H9 (cell line): Measurements from ENCODE around the gene RASGEF1C. TPM values are rescaled to one million over a fixed set of nuclear protein-coding genes. Genes with fewer than 3 reads are reported as not detected.

Experiments used
- DNase-seq: peaks from one replicate; pipeline ENCODE4 v3.0.0-alpha.2; 2017
- H2AFZ ChIP-seq: one replicate; pipeline ENCODE4 v1.6.1; 2013; ENCODE audit warnings: mild to moderate bottlenecking, low read length, control low read depth, moderate library complexity
- H2AK5ac ChIP-seq: 2 replicates; pipeline ENCODE4 v1.6.1; 2013; ENCODE audit warnings: low read length, control low read depth, mixed read lengths; ENCODE audit not compliant: insufficient read length
- H2BK120ac ChIP-seq: one replicate; pipeline ENCODE4 v1.6.1; 2013; ENCODE audit warnings: low read depth, mild to moderate bottlenecking, low read length, control low read depth, inconsistent platforms; ENCODE audit not compliant: poor library complexity, severe bottlenecking
- H2BK12ac ChIP-seq: 2 replicates; pipeline ENCODE4 v1.6.1; 2013; ENCODE audit warnings: low read length, control low read depth, mixed read lengths, low read depth; ENCODE audit not compliant: insufficient read length
- H2BK15ac ChIP-seq: 2 replicates; pipeline ENCODE4 v1.6.1; 2013; ENCODE audit warnings: low read depth, low read length, control low read depth
- H2BK20ac ChIP-seq: one replicate; pipeline ENCODE4 v1.6.1; 2013; ENCODE audit warnings: low read depth, mild to moderate bottlenecking, low read length, control low read depth, inconsistent platforms; ENCODE audit not compliant: poor library complexity, severe bottlenecking
- H2BK5ac ChIP-seq: 2 replicates; pipeline ENCODE4 v1.6.1; 2013; ENCODE audit warnings: low read length, control low read depth, mixed read lengths; ENCODE audit not compliant: insufficient read length
- H3K14ac ChIP-seq: 2 replicates; pipeline ENCODE4 v1.6.1; 2013; ENCODE audit warnings: low read length, control low read depth; ENCODE audit not compliant: insufficient read depth
- H3K18ac ChIP-seq: 2 replicates; pipeline ENCODE4 v1.6.1; 2013; ENCODE audit warnings: low read depth, mild to moderate bottlenecking, mixed read lengths, low read length, control low read depth; ENCODE audit not compliant: insufficient read length
- H3K23ac ChIP-seq: 2 replicates; pipeline ENCODE4 v1.6.1; 2013; ENCODE audit warnings: low read length, control low read depth, mixed read lengths, low read depth; ENCODE audit not compliant: insufficient read length
- H3K23me2 ChIP-seq: 2 replicates; pipeline ENCODE4 v1.6.1; 2013; ENCODE audit warnings: low read depth, mild to moderate bottlenecking, mixed read lengths, low read length, control low read depth; ENCODE audit not compliant: insufficient read length, poor library complexity, severe bottlenecking
- H3K27ac ChIP-seq: 2 replicates; pipeline ENCODE4 v1.5.1; 2013; ENCODE audit warnings: low read length, control low read depth, mixed read lengths, low read depth; ENCODE audit not compliant: insufficient read length
- H3K27me3 ChIP-seq: 2 replicates; pipeline ENCODE4 v1.6.1; 2013; ENCODE audit warnings: low read length, control low read depth, inconsistent platforms; ENCODE audit not compliant: insufficient read depth
- H3K4ac ChIP-seq: 2 replicates; pipeline ENCODE4 v1.6.1; 2013; ENCODE audit warnings: low read depth, mild to moderate bottlenecking, control low read depth, inconsistent platforms, low read length, moderate library complexity
- H3K4me1 ChIP-seq: 2 replicates; pipeline ENCODE4 v1.6.1; 2013; ENCODE audit warnings: low read length, control low read depth, inconsistent platforms; ENCODE audit not compliant: insufficient read depth
- H3K4me2 ChIP-seq: 2 replicates; pipeline ENCODE4 v1.6.1; 2013; ENCODE audit warnings: low read length, control low read depth, mixed read lengths; ENCODE audit not compliant: insufficient read length, insufficient read depth
- H3K56ac ChIP-seq: 2 replicates; pipeline ENCODE4 v1.6.1; 2013; ENCODE audit warnings: low read depth, mild to moderate bottlenecking, mixed read lengths, low read length, control low read depth; ENCODE audit not compliant: insufficient read length
- H3K79me1 ChIP-seq: 2 replicates; pipeline ENCODE4 v1.6.1; 2013; ENCODE audit warnings: low read depth, mild to moderate bottlenecking, moderate library complexity, low read length, control low read depth, inconsistent platforms; ENCODE audit not compliant: insufficient read depth, poor library complexity, severe bottlenecking
- H3K79me2 ChIP-seq: 2 replicates; pipeline ENCODE4 v1.6.1; 2013; ENCODE audit warnings: low read length, control low read depth, inconsistent platforms; ENCODE audit not compliant: insufficient read depth
- H3K9ac ChIP-seq: 2 replicates; pipeline ENCODE4 v1.6.1; 2013; ENCODE audit warnings: low read length, control low read depth, mixed read lengths; ENCODE audit not compliant: insufficient read length; ENCODE audit errors: extremely low read depth
- H3K9me3 ChIP-seq: one replicate; pipeline ENCODE4 v1.6.1; 2013; ENCODE audit warnings: low read depth, low read length, inconsistent platforms; ENCODE audit not compliant: control insufficient read depth
- H3T11ph ChIP-seq: one replicate; pipeline ENCODE4 v1.6.1; 2013; ENCODE audit warnings: mild to moderate bottlenecking, low read length, control low read depth, inconsistent platforms
- H4K20me1 ChIP-seq: one replicate; pipeline ENCODE4 v1.6.1; 2013; ENCODE audit not compliant: control insufficient read depth, insufficient read length, insufficient read depth
- H4K5ac ChIP-seq: 2 replicates; pipeline ENCODE4 v1.6.1; 2013; ENCODE audit warnings: low read depth, mild to moderate bottlenecking, mixed read lengths, low read length, control low read depth; ENCODE audit not compliant: insufficient read length
- H4K8ac ChIP-seq: replicated peaks from 2 replicates; pipeline ENCODE4 v1.6.1; 2013; ENCODE audit warnings: low read length, control low read depth, mixed read lengths, low read depth; ENCODE audit not compliant: insufficient read length
- H4K91ac ChIP-seq: 2 replicates; pipeline ENCODE4 v1.6.1; 2013; ENCODE audit warnings: low read depth, mild to moderate bottlenecking, moderate library complexity, mixed read lengths, low read length, control low read depth; ENCODE audit not compliant: insufficient read length
- H3K27ac Mint-ChIP-seq, 3 experiments: 2 replicates in 2 of 3; 3 replicates in 1 of 3; pipeline ENCODE4 v1.8.0; 2020 to 2021; ENCODE audit warnings: mixed read lengths in 3 of 3, mild to moderate bottlenecking in 1 of 3, moderate library complexity in 1 of 3
- H3K27me3 Mint-ChIP-seq: 2 replicates; pipeline ENCODE4 v1.8.0; 2021; ENCODE audit warnings: low read depth, mild to moderate bottlenecking, moderate library complexity, mixed read lengths
- H3K36me3 Mint-ChIP-seq, 3 experiments: 2 replicates in 2 of 3; 3 replicates in 1 of 3; pipeline ENCODE4 v1.8.0; 2020 to 2021; ENCODE audit warnings: low read depth in 3 of 3, mixed read lengths in 3 of 3; ENCODE audit not compliant: insufficient read depth in 1 of 3
- H3K4me1 Mint-ChIP-seq, 2 experiments: 2 replicates each; pipeline ENCODE4 v1.8.0; 2020; ENCODE audit warnings: mixed read lengths in 2 of 2
- H3K4me3 Mint-ChIP-seq, 2 experiments: 2 replicates in 1 of 2; 3 replicates in 1 of 2; pipeline ENCODE4 v1.8.0; 2020 to 2021; ENCODE audit warnings: mild to moderate bottlenecking in 2 of 2, mixed read lengths in 2 of 2, moderate library complexity in 1 of 2
- H3K9me3 Mint-ChIP-seq, 2 experiments: 2 replicates in 1 of 2; 3 replicates in 1 of 2; pipeline ENCODE4 v1.8.0; 2020; ENCODE audit warnings: mild to moderate bottlenecking in 2 of 2, mixed read lengths in 2 of 2, moderate library complexity in 1 of 2
- WGBS: extraction: QIAGEN DNeasy Blood & Tissue Kit; methylation state at CpG from one replicate; pipeline ENCODE4 v1.1.7; 2013; ENCODE audit warnings: missing lambda C conversion rate, low lambda C conversion rate, mixed read lengths; ENCODE audit not compliant: insufficient read length; ENCODE audit errors: extremely low coverage; 5-methylcytosine and 5-hydroxymethylcytosine counted together
- total RNA-seq: library from RNA; stranded (reverse); gene quantifications from 2 replicates; pipeline ENCODE4 v1.2.1, GENCODE V29; 2021
- TF ChIP-seq, protein P1 (sequence below): fragments of 200-600 bp; sonication (generic); conservative IDR thresholded peaks from 3 replicates; pipeline ENCODE4 v1.8.0; 2021; ENCODE audit warnings: antibody characterized with exemption, mild to moderate bottlenecking

RASGEF1C gene
- total RNA-seq, 1 experiment from 2014 or later = 0.83 TPM

DNA sequence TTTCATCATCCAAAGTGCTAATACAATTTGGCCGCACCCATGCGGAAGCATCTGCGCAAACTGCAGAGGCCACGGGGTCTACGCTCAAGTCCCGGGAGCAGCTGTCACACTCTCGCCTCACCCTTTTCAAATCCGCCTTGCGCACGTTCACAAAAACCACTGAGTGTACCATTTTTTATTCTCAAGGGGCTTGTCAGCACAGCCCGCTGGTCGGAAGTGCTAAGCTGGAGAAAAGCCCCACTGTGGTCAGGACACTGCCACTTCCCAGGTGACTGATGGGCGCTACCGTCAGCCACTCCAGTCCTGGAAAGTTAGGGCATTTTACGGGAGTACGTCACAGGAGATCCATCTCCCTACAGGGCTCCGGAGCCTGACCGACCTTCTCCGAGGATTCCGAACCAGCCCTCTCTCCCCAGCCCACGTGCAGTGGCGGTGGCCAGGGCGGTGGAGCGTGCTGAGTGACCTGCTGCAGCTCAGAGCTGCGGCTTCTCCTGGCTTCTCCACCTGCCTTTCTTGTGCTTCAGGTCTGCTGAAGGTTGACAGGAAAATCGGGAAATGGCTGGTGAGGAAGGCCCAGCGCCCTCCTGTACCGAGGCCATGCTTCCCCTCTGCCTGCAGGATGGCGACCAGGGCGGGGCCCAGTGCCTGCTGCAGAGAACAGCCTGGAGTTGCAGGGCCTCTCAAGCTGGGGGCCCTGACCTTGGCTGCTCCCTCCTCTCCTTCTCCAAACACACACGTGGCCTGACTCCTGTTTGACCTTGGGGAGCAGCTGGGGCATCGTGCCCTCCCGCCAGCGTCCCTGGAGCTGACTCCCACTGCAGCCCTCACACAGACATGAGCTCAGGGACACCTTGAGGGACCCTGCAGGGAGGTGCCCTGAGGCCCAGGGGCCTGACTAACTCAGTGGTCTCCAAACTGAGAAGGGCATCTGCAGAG is 14.3 kb downstream of the RASGEF1C start:
- Histone ChIP-seq H3K56ac (no peak overlapping the region), H3K4me2 (no peak overlapping the region), H2BK20ac (no peak overlapping the region), H4K91ac (no peak overlapping the region), H3K79me1 (no peaks in the 10 kb centered on the region), H2BK120ac (no peak overlapping the region), H3K23me2 (no peaks in the 10 kb centered on the region), H3K23ac (no peak overlapping the region), H3K79me2 (no peaks in the 10 kb centered on the region), H3K4ac (no peak overlapping the region), H2AFZ (no peak overlapping the region), H4K5ac (no peak overlapping the region), H2BK5ac (no peak overlapping the region), H3T11ph (no peak overlapping the region), H3K14ac (no peak overlapping the region), H2AK5ac (no peak overlapping the region), H3K18ac (no peak overlapping the region), H4K20me1 (no peaks in the 10 kb centered on the region), H3K4me1 (no peaks in the 10 kb centered on the region), H2BK15ac (no peak overlapping the region), H3K27me3 (no peaks in the 10 kb centered on the region), H3K9me3 (no peaks in the 10 kb centered on the region), H3K27ac (no peak overlapping the region), H4K8ac (no peak overlapping the region), H3K9ac (no peak overlapping the region), H2BK12ac (no peak overlapping the region)
- H3K4me3 Mint-ChIP-seq = no peak overlapping the region; a peak in 1 of 5 replicates
- peaks cover 2% of the 10 kb centered on the region for H3K27me3 Mint-ChIP-seq
- no CpG with 5 or more reads among the region's 34 CpGs for WGBS
- TF ChIP-seq, protein P1, sequence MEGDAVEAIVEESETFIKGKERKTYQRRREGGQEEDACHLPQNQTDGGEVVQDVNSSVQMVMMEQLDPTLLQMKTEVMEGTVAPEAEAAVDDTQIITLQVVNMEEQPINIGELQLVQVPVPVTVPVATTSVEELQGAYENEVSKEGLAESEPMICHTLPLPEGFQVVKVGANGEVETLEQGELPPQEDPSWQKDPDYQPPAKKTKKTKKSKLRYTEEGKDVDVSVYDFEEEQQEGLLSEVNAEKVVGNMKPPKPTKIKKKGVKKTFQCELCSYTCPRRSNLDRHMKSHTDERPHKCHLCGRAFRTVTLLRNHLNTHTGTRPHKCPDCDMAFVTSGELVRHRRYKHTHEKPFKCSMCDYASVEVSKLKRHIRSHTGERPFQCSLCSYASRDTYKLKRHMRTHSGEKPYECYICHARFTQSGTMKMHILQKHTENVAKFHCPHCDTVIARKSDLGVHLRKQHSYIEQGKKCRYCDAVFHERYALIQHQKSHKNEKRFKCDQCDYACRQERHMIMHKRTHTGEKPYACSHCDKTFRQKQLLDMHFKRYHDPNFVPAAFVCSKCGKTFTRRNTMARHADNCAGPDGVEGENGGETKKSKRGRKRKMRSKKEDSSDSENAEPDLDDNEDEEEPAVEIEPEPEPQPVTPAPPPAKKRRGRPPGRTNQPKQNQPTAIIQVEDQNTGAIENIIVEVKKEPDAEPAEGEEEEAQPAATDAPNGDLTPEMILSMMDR = no peak
- H3K36me3 Mint-ChIP-seq = peaks cover 0 to 2% (median 0%) of the 10 kb centered on the region in 3 experiments; a peak in 1 of 7 replicates
- peak; percentile 24 for DNase-seq
- no peaks in the 10 kb centered on the region for H3K4me1 Mint-ChIP-seq
- H3K27ac Mint-ChIP-seq = no peak overlapping the region
- H3K9me3 Mint-ChIP-seq = peaks cover 6 to 12% of the 10 kb centered on the region in 2 experiments; a peak in 4 of 5 replicates
